WTC11 (cell line): Measurements from ENCODE around the gene P2RX3.

ENCODE experiments used
- CTCF ChIP-seq: fragments of 200-600 bp; IDR thresholded peaks from 2 replicates; pipeline ENCODE4 v1.8.0; 2022; ENCODE audit warnings: antibody characterized with exemption
- FOXP1 ChIP-seq: sonication (generic); formaldehyde crosslinking; IDR thresholded peaks from 2 replicates; pipeline ENCODE4 v1.8.0; 2022; ENCODE audit warnings: missing genetic modification reagents, mild to moderate bottlenecking, moderate library complexity, borderline replicate concordance
- MAX ChIP-seq: sonication (generic); formaldehyde crosslinking; IDR thresholded peaks from 2 replicates; pipeline ENCODE4 v1.8.0; 2022; ENCODE audit warnings: mild to moderate bottlenecking, missing genetic modification reagents
- TCF7 ChIP-seq: sonication (generic); formaldehyde crosslinking; IDR thresholded peaks from 2 replicates; pipeline ENCODE4 v1.8.0; 2022; ENCODE audit warnings: mild to moderate bottlenecking, low read depth, missing genetic modification reagents, moderate library complexity

- TF ChIP-seq MAX (CRISPR knock-in tag) (no peak), CTCF (no peak), TCF7 (CRISPR knock-in tag) (0 out of 2 replicates have a peak, but pooled peaks have one; percentile 38), FOXP1 (CRISPR knock-in tag) (peak; percentile 44; the same call in 1 of the 2 replicates)
Observed at GRCh38 chr11:57379732-57380131, 41.6 kb downstream of the P2RX3 start.
